ENCODE measurements around the gene KRT17.

GRCh38 chr17:41664172-41664457 lies 39.7 kb upstream of the KRT17 start:
- no peak for TF ChIP-seq EP300 (conservative IDR thresholded peaks at IDR 0.05; ENCODE audit: poor library complexity, severe bottlenecking)
- TF ChIP-seq, protein P1, sequence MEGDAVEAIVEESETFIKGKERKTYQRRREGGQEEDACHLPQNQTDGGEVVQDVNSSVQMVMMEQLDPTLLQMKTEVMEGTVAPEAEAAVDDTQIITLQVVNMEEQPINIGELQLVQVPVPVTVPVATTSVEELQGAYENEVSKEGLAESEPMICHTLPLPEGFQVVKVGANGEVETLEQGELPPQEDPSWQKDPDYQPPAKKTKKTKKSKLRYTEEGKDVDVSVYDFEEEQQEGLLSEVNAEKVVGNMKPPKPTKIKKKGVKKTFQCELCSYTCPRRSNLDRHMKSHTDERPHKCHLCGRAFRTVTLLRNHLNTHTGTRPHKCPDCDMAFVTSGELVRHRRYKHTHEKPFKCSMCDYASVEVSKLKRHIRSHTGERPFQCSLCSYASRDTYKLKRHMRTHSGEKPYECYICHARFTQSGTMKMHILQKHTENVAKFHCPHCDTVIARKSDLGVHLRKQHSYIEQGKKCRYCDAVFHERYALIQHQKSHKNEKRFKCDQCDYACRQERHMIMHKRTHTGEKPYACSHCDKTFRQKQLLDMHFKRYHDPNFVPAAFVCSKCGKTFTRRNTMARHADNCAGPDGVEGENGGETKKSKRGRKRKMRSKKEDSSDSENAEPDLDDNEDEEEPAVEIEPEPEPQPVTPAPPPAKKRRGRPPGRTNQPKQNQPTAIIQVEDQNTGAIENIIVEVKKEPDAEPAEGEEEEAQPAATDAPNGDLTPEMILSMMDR (IDR thresholded peaks at IDR 0.05; ENCODE audit: poor library complexity, severe bottlenecking) = no peak

Data from neural cell (in vitro differentiated cells).